Measurements from ENCODE around the gene SERPING1. TPM values are rescaled to one million over a fixed set of nuclear protein-coding genes. Genes with fewer than 3 reads are reported as not detected.

Gene SERPING1
- total RNA-seq, 3 donors from 2014 or later (not counting 1 experiment from before 2014, with no cell fraction given) = 0.50 TPM; not detected in 2

GRCh38 chr11:57574061-57574460 is 23.4 kb upstream of the SERPING1 start:
- H3K9me3 Mint-ChIP-seq = no peaks in the 10 kb centered on the region
- H3K4me3 ChIP-seq (ENCODE audit: low read length) = no peak overlapping the region
- no peak overlapping the region for H3K27ac Mint-ChIP-seq
- H3K4me1 ChIP-seq (ENCODE audit: control insufficient read depth, insufficient read depth, low read length) = no peaks in the 10 kb centered on the region
- H3K27me3 ChIP-seq (ENCODE audit: control insufficient read depth, insufficient read depth, low read length) = no peaks in the 10 kb centered on the region
- TF ChIP-seq, protein P1, sequence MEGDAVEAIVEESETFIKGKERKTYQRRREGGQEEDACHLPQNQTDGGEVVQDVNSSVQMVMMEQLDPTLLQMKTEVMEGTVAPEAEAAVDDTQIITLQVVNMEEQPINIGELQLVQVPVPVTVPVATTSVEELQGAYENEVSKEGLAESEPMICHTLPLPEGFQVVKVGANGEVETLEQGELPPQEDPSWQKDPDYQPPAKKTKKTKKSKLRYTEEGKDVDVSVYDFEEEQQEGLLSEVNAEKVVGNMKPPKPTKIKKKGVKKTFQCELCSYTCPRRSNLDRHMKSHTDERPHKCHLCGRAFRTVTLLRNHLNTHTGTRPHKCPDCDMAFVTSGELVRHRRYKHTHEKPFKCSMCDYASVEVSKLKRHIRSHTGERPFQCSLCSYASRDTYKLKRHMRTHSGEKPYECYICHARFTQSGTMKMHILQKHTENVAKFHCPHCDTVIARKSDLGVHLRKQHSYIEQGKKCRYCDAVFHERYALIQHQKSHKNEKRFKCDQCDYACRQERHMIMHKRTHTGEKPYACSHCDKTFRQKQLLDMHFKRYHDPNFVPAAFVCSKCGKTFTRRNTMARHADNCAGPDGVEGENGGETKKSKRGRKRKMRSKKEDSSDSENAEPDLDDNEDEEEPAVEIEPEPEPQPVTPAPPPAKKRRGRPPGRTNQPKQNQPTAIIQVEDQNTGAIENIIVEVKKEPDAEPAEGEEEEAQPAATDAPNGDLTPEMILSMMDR (IDR thresholded peaks at IDR 0.05) = no peak
- no peak overlapping the region for H3K4me3 Mint-ChIP-seq
- no peak for ATAC-seq
- H3K4me1 Mint-ChIP-seq = peaks cover 0 to 1% of the 10 kb centered on the region in 2 donors
- no peaks in the 10 kb centered on the region for H3K9me3 ChIP-seq (ENCODE audit: control insufficient read depth, insufficient read depth, low read length)
- H3K36me3 ChIP-seq (ENCODE audit: control insufficient read depth, insufficient read depth, low read length) = no peaks in the 10 kb centered on the region
- no peaks in the 10 kb centered on the region for H3K36me3 Mint-ChIP-seq
- intact Hi-C loops (cut with micrococcal nuclease) = no loop called here
- H3K27me3 Mint-ChIP-seq (ENCODE audit: low read depth in 2 of 2) = peaks cover 4 to 6% of the 10 kb centered on the region in 2 donors
- DNase-seq = no peak
- WGBS (ENCODE audit: insufficient coverage) = 82% methylated on average over 4 of the region's 4 CpGs
- H3K27ac ChIP-seq (ENCODE audit: low read length) = no peak overlapping the region

DNA sequence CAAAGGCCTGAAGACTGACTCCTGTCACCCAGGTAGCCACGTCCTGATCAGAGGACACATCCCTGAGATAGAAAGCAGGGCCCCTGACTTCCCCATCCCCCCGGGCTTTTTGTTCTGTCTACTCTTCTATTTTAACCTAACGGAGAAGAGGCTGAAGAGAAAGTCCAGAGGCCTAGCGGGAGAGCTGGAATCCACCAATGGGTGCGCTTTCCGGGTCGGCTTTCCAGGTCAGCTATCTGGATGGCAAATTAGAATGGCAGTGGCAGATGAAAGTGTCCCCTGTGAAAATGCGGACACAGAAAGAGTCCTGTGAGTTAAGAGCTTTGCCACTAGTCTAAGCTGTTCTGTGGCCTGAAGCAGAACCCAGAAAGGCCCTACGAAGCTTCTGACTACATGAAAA is 13.1 kb upstream of the SERPING1 start:
- H3K27ac Mint-ChIP-seq = no peak overlapping the region
- H3K27me3 Mint-ChIP-seq (ENCODE audit: low read depth in 2 of 2) = no peaks in the 10 kb centered on the region
- no peaks in the 10 kb centered on the region for H3K4me1 ChIP-seq (ENCODE audit: control insufficient read depth, insufficient read depth, low read length)
- no peaks in the 10 kb centered on the region for H3K36me3 ChIP-seq (ENCODE audit: control insufficient read depth, insufficient read depth, low read length)
- no peaks in the 10 kb centered on the region for H3K36me3 Mint-ChIP-seq
- 93% methylated on average over 9 of the region's 9 CpGs for WGBS (ENCODE audit: insufficient coverage)
- H3K9me3 Mint-ChIP-seq = no peaks in the 10 kb centered on the region
- H3K4me3 ChIP-seq (ENCODE audit: low read length) = no peak overlapping the region
- no peaks in the 10 kb centered on the region for H3K4me1 Mint-ChIP-seq
- DNase-seq (no peak), ATAC-seq (no peak)
- no peaks in the 10 kb centered on the region for H3K9me3 ChIP-seq (ENCODE audit: control insufficient read depth, insufficient read depth, low read length)
- TF ChIP-seq, protein P1 (IDR thresholded peaks at IDR 0.05) = no peak
- H3K4me3 Mint-ChIP-seq = no peak overlapping the region
- no peaks in the 10 kb centered on the region for H3K27me3 ChIP-seq (ENCODE audit: control insufficient read depth, insufficient read depth, low read length)
- no peak overlapping the region for H3K27ac ChIP-seq (ENCODE audit: low read length)
- intact Hi-C loops (cut with micrococcal nuclease) = no loop called here

GRCh38 chr11:57585301-57585700 is 12.2 kb upstream of the SERPING1 start:
- no peak overlapping the region for H3K4me3 Mint-ChIP-seq
- no peaks in the 10 kb centered on the region for H3K27me3 Mint-ChIP-seq (ENCODE audit: low read depth in 2 of 2)
- Histone ChIP-seq H3K27me3 (ENCODE audit: control insufficient read depth, insufficient read depth, low read length) (no peaks in the 10 kb centered on the region), H3K9me3 (ENCODE audit: control insufficient read depth, insufficient read depth, low read length) (no peaks in the 10 kb centered on the region), H3K27ac (ENCODE audit: low read length) (no peak overlapping the region), H3K36me3 (ENCODE audit: control insufficient read depth, insufficient read depth, low read length) (no peaks in the 10 kb centered on the region), H3K4me3 (ENCODE audit: low read length) (no peak overlapping the region), H3K4me1 (ENCODE audit: control insufficient read depth, insufficient read depth, low read length) (no peaks in the 10 kb centered on the region)
- no peaks in the 10 kb centered on the region for H3K9me3 Mint-ChIP-seq
- H3K4me1 Mint-ChIP-seq = no peaks in the 10 kb centered on the region
- no peak for DNase-seq
- intact Hi-C loops (cut with micrococcal nuclease) = no loop called here
- no peak overlapping the region for H3K27ac Mint-ChIP-seq
- H3K36me3 Mint-ChIP-seq = no peaks in the 10 kb centered on the region
- ATAC-seq = peak in 1 of 3 donors; percentile 43
- TF ChIP-seq, protein P1 (IDR thresholded peaks at IDR 0.05) = no peak

DNA sequence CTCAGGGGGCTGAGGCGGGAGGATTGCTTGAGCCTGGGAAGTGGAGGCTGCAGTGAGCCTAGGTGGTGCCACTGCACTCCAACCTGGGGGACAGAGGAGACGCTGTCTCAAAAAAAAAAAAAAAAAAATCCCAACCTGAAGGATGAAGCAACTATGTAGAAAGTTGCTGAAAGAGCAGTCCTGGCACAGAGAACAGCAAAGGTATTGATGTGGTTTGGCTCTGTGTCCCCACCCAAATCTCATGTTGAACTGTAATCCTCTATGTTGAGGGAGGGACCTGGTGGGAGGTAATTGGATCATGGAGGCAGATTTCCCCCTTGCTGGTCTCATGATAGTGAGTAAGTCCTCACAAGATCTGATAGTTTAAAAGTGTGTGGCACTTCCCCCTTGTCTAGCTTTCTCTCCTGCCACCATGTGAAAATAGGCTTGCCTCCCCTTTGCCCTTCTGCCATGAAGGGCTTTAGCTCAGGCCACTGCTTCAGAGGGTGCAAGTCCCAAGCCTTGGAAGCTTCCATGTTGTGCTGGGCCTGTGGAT is 10.7 kb upstream of the SERPING1 start:
- no peaks in the 10 kb centered on the region for H3K36me3 ChIP-seq (ENCODE audit: control insufficient read depth, insufficient read depth, low read length)
- 92% methylated on average over 1 of the region's 2 CpGs for WGBS (ENCODE audit: insufficient coverage)
- Mint-ChIP-seq H3K4me3 (no peak overlapping the region), H3K27me3 (ENCODE audit: low read depth in 2 of 2) (peaks cover 0 to 4% of the 10 kb centered on the region in 2 donors), H3K9me3 (no peaks in the 10 kb centered on the region), H3K27ac (no peak overlapping the region), H3K4me1 (no peaks in the 10 kb centered on the region), H3K36me3 (no peaks in the 10 kb centered on the region)
- intact Hi-C loops (cut with micrococcal nuclease) = no loop called here
- no peak for DNase-seq
- TF ChIP-seq, protein P1 (IDR thresholded peaks at IDR 0.05) = no peak
- H3K4me3 ChIP-seq (ENCODE audit: low read length) = no peak overlapping the region
- no peaks in the 10 kb centered on the region for H3K9me3 ChIP-seq (ENCODE audit: control insufficient read depth, insufficient read depth, low read length)
- no peaks in the 10 kb centered on the region for H3K27me3 ChIP-seq (ENCODE audit: control insufficient read depth, insufficient read depth, low read length)
- H3K4me1 ChIP-seq (ENCODE audit: control insufficient read depth, insufficient read depth, low read length) = no peaks in the 10 kb centered on the region
- no peak for ATAC-seq
- no peak overlapping the region for H3K27ac ChIP-seq (ENCODE audit: low read length)

Data from natural killer cell (primary cell).